Breast epithelium (tissue), 4 donors: ENCODE data around the gene AJUBA. TPM values are rescaled to one million over a fixed set of nuclear protein-coding genes. Genes with fewer than 3 reads are reported as not detected.
"Not testable (repeated sequence)": the region's sequence is repeated elsewhere in the genome, so short reads cannot be mapped to it uniquely, and the experiment has no call there.

Source experiments
- DNase-seq, 2 donors: peaks; one replicate each; pipeline ENCODE4 v3.0.0-alpha.2; 2019; ENCODE audit warnings: low spot score in 2 of 2
- H3K27ac ChIP-seq, 2 donors: fragments of 200-600 bp; sonication (generic) in 1 of 2; one replicate each; pipeline ENCODE4 v1.5.1; 2016 to 2019; ENCODE audit warnings: mild to moderate bottlenecking in 1 of 2
- H3K27me3 ChIP-seq, 2 donors: fragments of 200-600 bp; sonication (generic) in 1 of 2; one replicate each; pipeline versions ENCODE4 v1.5.1 to v1.6.0; 2017 to 2019; ENCODE audit warnings: control low read depth in 1 of 2, mild to moderate bottlenecking in 1 of 2
- H3K36me3 ChIP-seq: fragments of 200-600 bp; one replicate; pipeline ENCODE4 v1.5.1; 2019
- H3K4me1 ChIP-seq, 2 donors: fragments of 200-600 bp; sonication (generic); one replicate each; pipeline ENCODE4 v1.5.1; 2016 to 2019; ENCODE audit warnings: control low read depth in 1 of 2
- H3K4me3 ChIP-seq, 3 donors: fragments of 200-600 bp; sonication (generic); 1 replicate in 2 of 3; 2 replicates in 1 of 3; pipeline ENCODE4 v1.5.1; 2016 to 2019; ENCODE audit warnings: mild to moderate bottlenecking in 3 of 3, moderate library complexity in 2 of 3
- H3K9me3 ChIP-seq, 2 donors: fragments of 200-600 bp; sonication (generic) in 1 of 2; one replicate each; pipeline ENCODE4 v1.5.1; 2016 to 2019; ENCODE audit warnings: control low read depth in 1 of 2
- POLR2A ChIP-seq: fragments of 450-650 bp; IDR thresholded peaks from one replicate; pipeline ENCODE4 v1.6.1; 2016; ENCODE audit warnings: antibody characterized with exemption, mild to moderate bottlenecking, moderate library complexity
- POLR2AphosphoS5 ChIP-seq, 3 donors: sonication (generic); formaldehyde crosslinking; IDR thresholded peaks; one replicate each; pipeline ENCODE4 v1.6.1; 2017; ENCODE audit warnings: antibody characterized with exemption in 3 of 3
- intact Hi-C: fragments of 100-400 bp; cut with DNase I; formaldehyde crosslinking; loops from one replicate; pipeline ENCODE4 v1.15.1; 2023; ENCODE audit warnings: low total_unique reads
- total RNA-seq, 3 donors: library from RNA; depleted of rRNA; stranded (reverse); fragments of >200 nt; gene quantifications; one replicate each; pipeline ENCODE4 v1.1.0, GENCODE V29; 2016
- TF ChIP-seq, protein P1 (sequence below), 3 donors: fragments of 450-650 bp; IDR thresholded peaks; one replicate each; pipeline ENCODE4 v1.5.1; 2016 to 2017; ENCODE audit warnings: antibody characterized with exemption in 3 of 3, mild to moderate bottlenecking in 3 of 3, moderate library complexity in 3 of 3

The AJUBA gene
- total RNA-seq, 3 donors from 2014 or later: 3.2 to 24.0 (median 18.7) TPM

DNA sequence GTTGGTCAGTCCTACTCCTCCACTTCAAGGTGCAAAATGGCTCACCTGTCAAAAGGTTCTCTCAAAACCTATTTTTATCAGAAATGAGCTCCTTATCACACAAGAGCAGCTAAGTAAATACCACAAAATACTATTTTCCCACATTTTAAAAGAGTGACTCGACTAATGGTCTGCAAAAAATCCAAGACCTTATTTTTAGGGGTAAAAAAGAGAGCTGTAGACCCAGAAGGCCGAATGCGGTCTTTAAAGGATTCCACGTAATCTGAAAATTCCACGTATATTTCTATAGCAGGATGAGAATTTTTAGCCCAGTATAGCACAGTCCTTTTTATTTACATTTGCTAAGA, 23.8 kb upstream of the AJUBA start:
- no peaks in the 10 kb centered on the region for H3K27me3 ChIP-seq
- no peaks in the 10 kb centered on the region for H3K9me3 ChIP-seq
- H3K27ac ChIP-seq: peak overlapping the region; percentile 81 to 94
- DNase-seq: no peak
- peaks cover 0 to 5% of the 10 kb centered on the region in 2 donors for H3K4me1 ChIP-seq
- intact Hi-C loops: no loop called here
- peak overlapping the region; percentile 58 to 83 (median 61) for H3K4me3 ChIP-seq
- H3K36me3 ChIP-seq: no peaks in the 10 kb centered on the region
- TF ChIP-seq, protein P1, sequence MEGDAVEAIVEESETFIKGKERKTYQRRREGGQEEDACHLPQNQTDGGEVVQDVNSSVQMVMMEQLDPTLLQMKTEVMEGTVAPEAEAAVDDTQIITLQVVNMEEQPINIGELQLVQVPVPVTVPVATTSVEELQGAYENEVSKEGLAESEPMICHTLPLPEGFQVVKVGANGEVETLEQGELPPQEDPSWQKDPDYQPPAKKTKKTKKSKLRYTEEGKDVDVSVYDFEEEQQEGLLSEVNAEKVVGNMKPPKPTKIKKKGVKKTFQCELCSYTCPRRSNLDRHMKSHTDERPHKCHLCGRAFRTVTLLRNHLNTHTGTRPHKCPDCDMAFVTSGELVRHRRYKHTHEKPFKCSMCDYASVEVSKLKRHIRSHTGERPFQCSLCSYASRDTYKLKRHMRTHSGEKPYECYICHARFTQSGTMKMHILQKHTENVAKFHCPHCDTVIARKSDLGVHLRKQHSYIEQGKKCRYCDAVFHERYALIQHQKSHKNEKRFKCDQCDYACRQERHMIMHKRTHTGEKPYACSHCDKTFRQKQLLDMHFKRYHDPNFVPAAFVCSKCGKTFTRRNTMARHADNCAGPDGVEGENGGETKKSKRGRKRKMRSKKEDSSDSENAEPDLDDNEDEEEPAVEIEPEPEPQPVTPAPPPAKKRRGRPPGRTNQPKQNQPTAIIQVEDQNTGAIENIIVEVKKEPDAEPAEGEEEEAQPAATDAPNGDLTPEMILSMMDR (IDR thresholded peaks at IDR 0.05): no peak

DNA sequence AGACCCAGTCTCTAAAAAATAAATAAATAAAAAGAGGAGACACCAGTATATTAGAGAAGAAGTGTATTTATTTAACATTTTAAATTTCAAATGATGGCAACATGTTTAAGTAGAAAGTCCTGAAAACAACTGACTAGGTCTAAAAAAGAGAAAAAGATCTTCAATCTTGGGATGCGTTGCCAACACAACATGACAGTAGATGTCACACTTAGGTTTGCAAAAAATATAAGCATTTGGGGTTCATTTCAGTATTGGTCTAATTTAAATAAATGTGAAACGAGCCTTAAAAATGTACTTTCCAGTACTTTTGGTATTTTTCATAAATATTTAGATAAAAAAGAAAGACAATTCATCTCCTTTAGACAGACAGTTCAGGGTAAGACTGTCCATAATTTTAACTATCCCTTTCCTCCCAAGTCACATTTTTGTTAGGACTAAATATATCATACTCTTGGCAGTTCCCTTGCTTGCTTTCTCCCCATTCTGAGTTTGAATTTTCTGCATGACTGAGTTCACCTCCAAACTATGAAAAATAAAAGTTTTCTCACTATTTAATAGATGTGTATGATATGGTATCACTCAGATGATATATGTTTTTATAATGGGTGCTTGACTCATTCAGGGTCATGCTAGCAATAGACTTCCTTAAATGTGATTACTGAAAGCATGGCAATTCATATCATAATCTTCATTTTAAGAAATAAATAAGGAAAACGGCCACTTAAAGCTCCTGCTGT, 23.3 kb upstream of the AJUBA start:
- DNase-seq: no peak
- TF ChIP-seq, protein P1 (IDR thresholded peaks at IDR 0.05): no peak
- peaks cover 0 to 5% of the 10 kb centered on the region in 2 donors for H3K4me1 ChIP-seq
- H3K27ac ChIP-seq: peak overlapping the region in 1 of 2 donors; percentile 81
- intact Hi-C loops: no loop called here
- peak overlapping the region in 1 of 3 donors; percentile 61 for H3K4me3 ChIP-seq
- H3K27me3 ChIP-seq: no peaks in the 10 kb centered on the region
- H3K9me3 ChIP-seq: no peaks in the 10 kb centered on the region
- no peaks in the 10 kb centered on the region for H3K36me3 ChIP-seq

DNA sequence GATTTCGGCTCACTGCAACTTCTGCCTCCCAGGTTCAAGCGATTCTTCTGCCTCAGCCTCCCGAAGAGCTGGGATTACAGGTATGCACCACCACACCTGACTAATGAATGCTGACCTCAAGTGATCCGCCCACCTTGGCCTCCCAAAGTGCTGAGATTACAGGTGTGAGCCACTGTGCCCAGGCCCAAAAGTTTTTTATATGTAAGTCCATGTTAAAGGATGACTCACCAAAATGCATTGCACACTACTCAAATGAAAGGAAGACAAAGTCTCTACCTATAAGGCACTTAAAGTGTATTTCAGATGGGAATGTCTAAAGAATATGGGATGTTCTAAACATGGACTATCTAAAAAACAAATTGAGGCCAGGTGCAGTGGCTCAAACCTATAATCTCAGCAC, 21.9 kb upstream of the AJUBA start:
- H3K4me1 ChIP-seq, H3K27ac ChIP-seq, DNase-seq, intact Hi-C loops, H3K9me3 ChIP-seq, H3K4me3 ChIP-seq, H3K27me3 ChIP-seq, H3K36me3 ChIP-seq: not testable (repeated sequence)

DNA sequence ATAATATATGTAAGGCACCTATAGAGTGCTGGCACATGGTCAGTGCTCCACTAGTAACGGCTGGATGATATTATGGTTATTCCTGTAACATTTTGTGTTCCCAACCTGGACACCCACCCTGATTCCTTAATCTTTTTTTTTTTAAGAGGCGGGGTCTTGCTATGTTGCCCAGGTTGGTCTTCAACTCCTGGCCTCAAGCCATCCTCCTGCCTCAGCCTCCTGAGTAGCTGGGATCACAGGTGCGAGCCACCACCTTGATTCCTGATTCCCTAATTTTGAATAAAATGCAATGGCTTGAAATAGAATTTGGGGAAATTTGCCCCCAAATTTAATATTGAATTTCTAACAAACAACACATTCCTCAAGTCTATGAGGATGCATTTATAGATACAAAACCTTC, 20.2 kb upstream of the AJUBA start:
- no peak for DNase-seq

DNA sequence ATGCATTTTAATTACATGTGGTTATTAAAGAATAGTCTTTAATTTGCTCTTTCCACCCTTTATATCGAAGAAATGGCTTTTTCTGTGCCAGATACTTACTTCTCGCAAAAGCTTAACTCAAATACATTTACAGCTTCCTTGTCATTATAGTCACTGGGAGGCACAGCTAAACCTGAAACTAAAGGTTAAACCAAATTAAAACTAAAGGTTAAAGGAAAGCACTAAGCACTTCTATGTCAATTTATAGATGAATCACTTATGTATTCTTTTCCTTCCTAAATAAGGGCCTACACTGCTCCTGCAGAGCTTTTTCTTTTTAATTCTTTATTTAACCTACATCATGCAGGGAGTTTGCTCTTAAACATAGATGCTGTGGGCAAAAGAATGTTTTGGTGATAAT, 18.5 kb upstream of the AJUBA start:
- no peak for DNase-seq
- Histone ChIP-seq H3K9me3 (no peaks in the 10 kb centered on the region), H3K27ac (no peak overlapping the region), H3K27me3 (no peaks in the 10 kb centered on the region), H3K4me1 (no peaks in the 10 kb centered on the region), H3K4me3 (no peak overlapping the region), H3K36me3 (no peaks in the 10 kb centered on the region)
- TF ChIP-seq POLR2AphosphoS5 (IDR thresholded peaks at IDR 0.05): no peak
- TF ChIP-seq, protein P1 (IDR thresholded peaks at IDR 0.05): no peak
- TF ChIP-seq POLR2A: no peak
- intact Hi-C loops: loop anchor here (1.0 kb wide), 1 partner anchor 13 kb away; no protein-coding TSS in a partner anchor

More for the DNA sequence above, 20.2 kb upstream of the AJUBA start:
- Histone ChIP-seq H3K4me1 (peaks cover 0 to 4% of the 10 kb centered on the region in 2 donors), H3K4me3 (no peak overlapping the region), H3K27me3 (no peaks in the 10 kb centered on the region), H3K36me3 (no peaks in the 10 kb centered on the region), H3K9me3 (no peaks in the 10 kb centered on the region), H3K27ac (no peak overlapping the region)
- TF ChIP-seq, protein P1 (IDR thresholded peaks at IDR 0.05): no peak
- TF ChIP-seq POLR2AphosphoS5 (IDR thresholded peaks at IDR 0.05) (no peak), POLR2A (no peak)
- intact Hi-C loops: no loop called here
